SJSA1 (cell line): ENCODE data around the gene GDPD4. TPM values are rescaled to one million over a fixed set of nuclear protein-coding genes. Genes with fewer than 3 reads are reported as not detected.

Experiments
- DNase-seq, 2 experiments: peaks; one replicate each; pipeline ENCODE4 v3.0.0-alpha.2; 2015 to 2020; ENCODE audit warnings: low spot score in 2 of 2, low read depth in 1 of 2
- H3K27ac ChIP-seq: fragments of 250-450 bp; sonication (Bioruptor Pico); 2 replicates; pipeline ENCODE4 v1.5.1; 2020; ENCODE audit warnings: mild to moderate bottlenecking, moderate library complexity
- H3K27me3 ChIP-seq: fragments of 250-450 bp; sonication (Bioruptor Pico); replicated peaks from 2 replicates; pipeline ENCODE4 v1.5.1; 2020; ENCODE audit warnings: mild to moderate bottlenecking, moderate library complexity
- H3K36me3 ChIP-seq: fragments of 250-450 bp; sonication (Bioruptor Pico); 2 replicates; pipeline ENCODE4 v1.5.1; 2020; ENCODE audit warnings: mild to moderate bottlenecking
- H3K4me1 ChIP-seq: fragments of 250-450 bp; sonication (Bioruptor Pico); replicated peaks from 2 replicates; pipeline ENCODE4 v1.6.1; 2021; ENCODE audit warnings: mild to moderate bottlenecking
- H3K4me3 ChIP-seq: fragments of 250-450 bp; sonication (Bioruptor Pico); 2 replicates; pipeline ENCODE4 v1.5.1; 2020; ENCODE audit warnings: mild to moderate bottlenecking
- H3K9me3 ChIP-seq: fragments of 250-450 bp; sonication (Bioruptor Pico); replicated peaks from 2 replicates; pipeline ENCODE4 v1.5.1; 2020; ENCODE audit warnings: mild to moderate bottlenecking
- total RNA-seq: library from RNA; depleted of rRNA; stranded (reverse); fragments of >200 nt; shearing (Covaris generic); gene quantifications from 2 replicates; pipeline ENCODE4 v1.2.3, GENCODE V29; 2014

The GDPD4 gene
- total RNA-seq, 1 experiment from 2014 or later, result not detected

- peak in 1 of 2 experiments; percentile 34 for DNase-seq
- H3K4me3 ChIP-seq, result no peak overlapping the region
Measured at GRCh38 chr11:77244277-77245027, 57.0 kb downstream of the GDPD4 start.

GRCh38 chr11:77236901-77237300, 64.6 kb downstream of the GDPD4 start:
- Histone ChIP-seq H3K36me3 (no peaks in the 10 kb centered on the region), H3K27ac (no peak overlapping the region), H3K4me1 (no peaks in the 10 kb centered on the region), H3K4me3 (no peak overlapping the region), H3K9me3 (no peaks in the 10 kb centered on the region), H3K27me3 (no peaks in the 10 kb centered on the region)
- no peak for DNase-seq

More at GRCh38 chr11:77244277-77245027, 57.0 kb downstream of the GDPD4 start:
- Histone ChIP-seq H3K9me3 (no peaks in the 10 kb centered on the region), H3K27ac (peak overlapping the region; percentile 85), H3K36me3 (no peaks in the 10 kb centered on the region), H3K4me1 (peaks cover 12% of the 10 kb centered on the region), H3K27me3 (no peaks in the 10 kb centered on the region)

- H3K9me3 ChIP-seq, result no peaks in the 10 kb centered on the region
- H3K4me1 ChIP-seq, result no peaks in the 10 kb centered on the region
- no peak overlapping the region for H3K4me3 ChIP-seq
- DNase-seq, result no peak
- no peaks in the 10 kb centered on the region for H3K36me3 ChIP-seq
- no peaks in the 10 kb centered on the region for H3K27me3 ChIP-seq
- no peak overlapping the region for H3K27ac ChIP-seq
Measured at GRCh38 chr11:77233011-77233410, 68.5 kb downstream of the GDPD4 start.

- Histone ChIP-seq H3K4me1 (no peaks in the 10 kb centered on the region), H3K27ac (no peak overlapping the region), H3K9me3 (no peaks in the 10 kb centered on the region), H3K4me3 (no peak overlapping the region), H3K27me3 (no peaks in the 10 kb centered on the region), H3K36me3 (no peaks in the 10 kb centered on the region)
- DNase-seq, result no peak
Measured at GRCh38 chr11:77232242-77232641, 69.2 kb downstream of the GDPD4 start.

GRCh38 chr11:77231800-77232199, 69.7 kb downstream of the GDPD4 start:
- DNase-seq, result no peak
- H3K27ac ChIP-seq, result no peak overlapping the region

GRCh38 chr11:77230878-77231605, 70.4 kb downstream of the GDPD4 start:
- Histone ChIP-seq H3K36me3 (no peaks in the 10 kb centered on the region), H3K27ac (no peak overlapping the region), H3K4me3 (no peak overlapping the region), H3K4me1 (no peaks in the 10 kb centered on the region), H3K27me3 (no peaks in the 10 kb centered on the region), H3K9me3 (no peaks in the 10 kb centered on the region)
- DNase-seq, result no peak

More at GRCh38 chr11:77231800-77232199, 69.7 kb downstream of the GDPD4 start:
- Histone ChIP-seq H3K36me3 (no peaks in the 10 kb centered on the region), H3K4me1 (no peaks in the 10 kb centered on the region), H3K9me3 (no peaks in the 10 kb centered on the region), H3K4me3 (no peak overlapping the region), H3K27me3 (no peaks in the 10 kb centered on the region)

- Histone ChIP-seq H3K4me3 (no peak overlapping the region), H3K9me3 (no peaks in the 10 kb centered on the region), H3K36me3 (no peaks in the 10 kb centered on the region), H3K27ac (no peak overlapping the region), H3K4me1 (no peaks in the 10 kb centered on the region), H3K27me3 (no peaks in the 10 kb centered on the region)
- DNase-seq, result no peak
Measured at GRCh38 chr11:77223797-77224196, 77.7 kb downstream of the GDPD4 start.

- Histone ChIP-seq H3K27ac (no peak overlapping the region), H3K4me1 (no peaks in the 10 kb centered on the region), H3K36me3 (no peaks in the 10 kb centered on the region), H3K9me3 (no peaks in the 10 kb centered on the region), H3K27me3 (no peaks in the 10 kb centered on the region), H3K4me3 (no peak overlapping the region)
- DNase-seq, result no peak
Measured at GRCh38 chr11:77217156-77217555, 84.3 kb downstream of the GDPD4 start.

- H3K9me3 ChIP-seq, result no peaks in the 10 kb centered on the region
- DNase-seq, result no peak
- no peak overlapping the region for H3K4me3 ChIP-seq
- no peaks in the 10 kb centered on the region for H3K36me3 ChIP-seq
- H3K27ac ChIP-seq, result no peak overlapping the region
- no peaks in the 10 kb centered on the region for H3K27me3 ChIP-seq
- no peaks in the 10 kb centered on the region for H3K4me1 ChIP-seq
Measured at GRCh38 chr11:77215106-77215505, 86.4 kb downstream of the GDPD4 start.

GRCh38 chr11:77214557-77214956, 86.9 kb downstream of the GDPD4 start:
- Histone ChIP-seq H3K4me1 (no peaks in the 10 kb centered on the region), H3K4me3 (no peak overlapping the region), H3K27ac (no peak overlapping the region), H3K9me3 (no peaks in the 10 kb centered on the region), H3K27me3 (no peaks in the 10 kb centered on the region), H3K36me3 (no peaks in the 10 kb centered on the region)
- no peak for DNase-seq

GRCh38 chr11:77213589-77214428, 87.7 kb downstream of the GDPD4 start:
- peak in 1 of 2 experiments; percentile 17 for DNase-seq
- Histone ChIP-seq H3K27me3 (no peaks in the 10 kb centered on the region), H3K36me3 (no peaks in the 10 kb centered on the region), H3K9me3 (no peaks in the 10 kb centered on the region), H3K4me1 (no peaks in the 10 kb centered on the region), H3K4me3 (no peak overlapping the region), H3K27ac (no peak overlapping the region)

- no peak for DNase-seq
- H3K4me3 ChIP-seq, result no peak overlapping the region
- no peaks in the 10 kb centered on the region for H3K9me3 ChIP-seq
- H3K4me1 ChIP-seq, result no peaks in the 10 kb centered on the region
- no peaks in the 10 kb centered on the region for H3K27me3 ChIP-seq
- no peaks in the 10 kb centered on the region for H3K36me3 ChIP-seq
- no peak overlapping the region for H3K27ac ChIP-seq
Measured at GRCh38 chr11:77213029-77213579, 88.4 kb downstream of the GDPD4 start.

- Histone ChIP-seq H3K27me3 (no peaks in the 10 kb centered on the region), H3K27ac (no peak overlapping the region)
- peak in 1 of 2 experiments; percentile 19 for DNase-seq
Measured at GRCh38 chr11:77212314-77213007, 89.0 kb downstream of the GDPD4 start.

More at GRCh38 chr11:77212314-77213007, 89.0 kb downstream of the GDPD4 start:
- Histone ChIP-seq H3K36me3 (no peaks in the 10 kb centered on the region), H3K4me1 (no peaks in the 10 kb centered on the region), H3K4me3 (no peak overlapping the region), H3K9me3 (no peaks in the 10 kb centered on the region)
